GM13977 (cell line): ENCODE measurements around the gene SCGB2A2.

Experiments used
- DNase-seq: peaks from one replicate; pipeline ENCODE4 v3.0.0; 2012; ENCODE audit warnings: low spot score
- CTCF ChIP-seq: IDR thresholded peaks from 2 replicates; pipeline ENCODE4 v1.5.1; 2012; ENCODE audit warnings: mild to moderate bottlenecking, control low read depth; ENCODE audit not compliant: insufficient read depth; ENCODE audit errors: extremely low read depth, missing control alignments
- in situ Hi-C: fragments of 300-500 bp; cut with MboI; formaldehyde crosslinking; loops from one replicate; pipeline ENCODE4 v1.12.0; 2022; ENCODE audit warnings: low sequenced_read_pairs, low pct_unique_long_range_greater_than_20kb, mixed read lengths, inconsistent platforms; ENCODE audit not compliant: unreplicated experiment

SCGB2A2 gene

GRCh38 chr11:62273284-62273683 is 3.3 kb downstream of the SCGB2A2 start:
- in situ Hi-C loops, result no loop called here
- no peak for TF ChIP-seq CTCF
- DNase-seq, result no peak

GRCh38 chr11:62273789-62274275 is 3.9 kb downstream of the SCGB2A2 start:
- in situ Hi-C loops, result no loop called here
- DNase-seq, result no peak

DNA sequence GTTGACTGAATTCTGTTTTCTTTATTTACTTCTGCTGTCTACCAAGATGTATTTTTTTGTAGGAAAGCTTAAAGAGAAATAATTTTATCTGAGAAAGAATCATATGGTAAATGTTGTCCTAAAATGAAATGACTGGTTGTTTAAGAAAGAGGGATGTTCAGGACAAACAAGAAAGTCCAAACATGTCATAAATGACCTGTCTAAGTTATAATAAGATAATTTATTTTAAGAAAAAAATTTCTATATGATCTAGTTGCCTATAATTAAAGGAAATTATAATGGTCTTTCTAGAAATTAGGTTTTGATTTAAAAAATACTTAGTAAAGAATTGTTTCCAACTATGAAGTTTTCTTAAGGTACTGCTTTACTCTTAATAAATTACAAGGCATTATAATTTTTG is 10.5 kb downstream of the SCGB2A2 start:
- no peak for TF ChIP-seq CTCF
- no peak for DNase-seq
- in situ Hi-C loops, result no loop called here

More at GRCh38 chr11:62273789-62274275, 3.9 kb downstream of the SCGB2A2 start:
- TF ChIP-seq CTCF, result no peak

DNA sequence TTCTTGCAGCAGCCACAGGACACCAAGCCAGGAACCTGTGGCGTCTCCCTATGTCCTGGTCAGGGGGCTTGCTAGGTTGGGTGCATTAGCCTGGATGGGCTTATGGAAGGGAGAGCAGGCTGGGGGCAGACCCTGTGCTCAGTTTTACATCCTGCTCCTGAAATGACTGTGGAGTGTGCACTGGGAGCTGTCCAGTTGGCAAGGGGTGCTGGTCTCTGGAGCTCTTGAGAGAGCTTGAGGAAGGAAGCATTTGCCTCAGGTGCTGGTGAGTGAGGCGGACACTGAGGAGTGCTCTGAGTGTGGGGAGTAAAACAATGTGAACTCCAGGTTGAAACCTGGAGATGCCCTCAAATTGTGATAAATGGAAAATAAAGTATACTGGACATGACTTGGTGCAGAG is 25.5 kb downstream of the SCGB2A2 start:
- no peak for DNase-seq
- TF ChIP-seq CTCF, result no peak
- in situ Hi-C loops, result no loop called here

DNA sequence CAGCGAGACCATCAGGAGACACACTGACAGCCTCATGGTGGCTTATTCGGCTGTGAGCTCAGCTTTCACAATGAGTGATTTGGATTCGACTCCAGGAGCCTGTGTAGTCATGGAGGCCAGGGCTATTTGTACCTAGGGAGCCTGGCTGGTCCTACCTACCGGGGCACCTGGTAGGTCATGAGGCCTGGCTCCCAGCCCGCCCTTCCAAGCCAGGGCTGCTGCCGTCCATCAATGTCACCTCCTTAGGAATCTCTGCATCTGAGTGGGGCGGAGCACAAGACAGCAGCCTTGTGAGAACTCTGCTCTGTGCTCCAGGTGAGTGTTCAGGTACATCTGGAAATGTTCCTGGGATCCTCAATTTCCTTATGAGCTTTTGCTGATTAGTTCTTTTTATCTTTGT is 29.0 kb downstream of the SCGB2A2 start, which contains the start of gene SCGB1D4:
Gene SCGB1D4, minus strand, starts transcription at position 101 of the 400 bp plus-strand sequence. Its CDS starts 65 bp downstream, at position 36.
- no peak for TF ChIP-seq CTCF
- in situ Hi-C loops, result no loop called here
- no peak for DNase-seq

DNA sequence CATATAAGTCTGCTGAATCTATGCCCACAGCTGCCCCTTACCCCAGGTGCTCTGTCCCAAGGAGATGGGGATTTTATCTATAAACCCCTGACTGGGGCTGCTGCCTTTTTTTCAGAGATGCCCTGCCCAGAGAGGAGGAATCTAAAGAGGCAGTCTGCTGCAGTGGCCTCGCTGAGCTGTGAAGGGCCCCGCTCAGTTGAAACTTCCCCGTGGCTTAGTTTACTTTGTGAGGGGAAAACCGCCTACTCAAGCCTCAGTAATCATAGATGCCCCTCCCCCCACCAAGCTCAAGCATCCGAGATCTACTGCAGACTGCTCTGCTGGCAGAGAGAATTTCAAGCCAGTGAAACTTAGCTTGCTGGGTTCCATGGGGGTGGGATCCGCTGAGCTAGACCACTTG is 36.3 kb downstream of the SCGB2A2 start:
- DNase-seq, result no peak
- in situ Hi-C loops, result no loop called here
- TF ChIP-seq CTCF, result no peak

DNA sequence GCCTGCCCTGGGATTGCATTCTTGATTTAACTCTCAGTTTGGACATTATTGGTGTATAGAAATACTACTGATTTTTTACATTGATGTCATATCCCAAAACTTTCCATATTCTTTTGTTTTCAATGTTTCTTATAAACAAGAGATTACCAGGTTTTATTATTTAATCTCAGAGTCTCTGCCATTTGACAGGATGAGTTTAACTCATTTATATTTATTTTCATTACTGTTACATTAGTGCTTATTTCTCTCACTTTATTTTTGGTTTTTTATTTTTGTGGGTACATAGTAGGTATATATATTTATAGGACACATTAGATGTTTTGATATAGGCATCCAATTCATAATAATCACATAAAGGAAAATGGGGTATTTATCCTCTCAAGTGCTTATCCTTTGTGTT is 38.0 kb downstream of the SCGB2A2 start:
- TF ChIP-seq CTCF, result no peak
- DNase-seq, result no peak
- in situ Hi-C loops, result no loop called here
